Lower leg skin (tissue), 3 donors: ENCODE measurements around the gene DLG2.

Experiments used
- POLR2A ChIP-seq, 2 donors: fragments of 450-650 bp; IDR thresholded peaks; one replicate each; pipeline ENCODE4 v1.6.1; 2016 to 2017; ENCODE audit warnings: antibody characterized with exemption in 2 of 2, mild to moderate bottlenecking in 1 of 2, moderate library complexity in 1 of 2
- TF ChIP-seq, protein P1 (sequence below), 3 donors: fragments of 450-650 bp; IDR thresholded peaks; one replicate each; pipeline ENCODE4 v1.5.1; 2016; ENCODE audit warnings: antibody characterized with exemption in 3 of 3, mild to moderate bottlenecking in 3 of 3, moderate library complexity in 2 of 3

DNA sequence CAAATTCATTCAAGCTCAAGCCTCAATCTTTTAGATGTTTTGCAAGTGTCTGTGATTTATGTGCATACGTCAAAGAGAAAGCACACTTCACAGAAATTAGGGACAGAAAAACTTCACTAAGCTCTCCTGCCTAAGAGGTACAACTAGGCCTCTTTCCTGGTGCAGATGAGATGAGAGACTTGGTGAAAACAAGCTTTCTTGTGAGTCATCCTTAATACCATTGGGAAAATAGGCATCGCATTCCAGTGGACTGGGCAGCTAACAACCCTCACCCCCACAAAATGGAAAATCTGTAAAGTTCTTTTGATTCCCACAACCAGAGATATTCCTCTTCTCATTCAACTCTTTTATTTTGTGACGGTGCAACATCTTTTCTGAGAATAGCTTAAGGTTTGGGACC lies 1230.6 kb downstream of the DLG2 start:
- no peak for TF ChIP-seq POLR2A (IDR thresholded peaks at IDR 0.05)
- TF ChIP-seq, protein P1, sequence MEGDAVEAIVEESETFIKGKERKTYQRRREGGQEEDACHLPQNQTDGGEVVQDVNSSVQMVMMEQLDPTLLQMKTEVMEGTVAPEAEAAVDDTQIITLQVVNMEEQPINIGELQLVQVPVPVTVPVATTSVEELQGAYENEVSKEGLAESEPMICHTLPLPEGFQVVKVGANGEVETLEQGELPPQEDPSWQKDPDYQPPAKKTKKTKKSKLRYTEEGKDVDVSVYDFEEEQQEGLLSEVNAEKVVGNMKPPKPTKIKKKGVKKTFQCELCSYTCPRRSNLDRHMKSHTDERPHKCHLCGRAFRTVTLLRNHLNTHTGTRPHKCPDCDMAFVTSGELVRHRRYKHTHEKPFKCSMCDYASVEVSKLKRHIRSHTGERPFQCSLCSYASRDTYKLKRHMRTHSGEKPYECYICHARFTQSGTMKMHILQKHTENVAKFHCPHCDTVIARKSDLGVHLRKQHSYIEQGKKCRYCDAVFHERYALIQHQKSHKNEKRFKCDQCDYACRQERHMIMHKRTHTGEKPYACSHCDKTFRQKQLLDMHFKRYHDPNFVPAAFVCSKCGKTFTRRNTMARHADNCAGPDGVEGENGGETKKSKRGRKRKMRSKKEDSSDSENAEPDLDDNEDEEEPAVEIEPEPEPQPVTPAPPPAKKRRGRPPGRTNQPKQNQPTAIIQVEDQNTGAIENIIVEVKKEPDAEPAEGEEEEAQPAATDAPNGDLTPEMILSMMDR (IDR thresholded peaks at IDR 0.05) = no peak
